GM18519 (cell line): ENCODE data around the gene RTL1.

Source experiments
- ATAC-seq: cut with Tn5 transposase; IDR thresholded peaks from one replicate; pipeline ENCODE4 v1.9.1; 2021; ENCODE audit warnings: mild to moderate bottlenecking, moderate library complexity; ENCODE audit not compliant: unreplicated experiment, low FRiP score

RTL1 gene

GRCh38 chr14:100882991-100883788 lies 20.3 kb downstream of the RTL1 start:
- ATAC-seq, result no peak

- ATAC-seq, result no peak
These were observed 21.2 kb downstream of the RTL1 start for GRCh38 chr14:100882026-100882967.

GRCh38 chr14:100881211-100882025 lies 22.1 kb downstream of the RTL1 start:
- no peak for ATAC-seq

GRCh38 chr14:100880271-100881101 lies 23.0 kb downstream of the RTL1 start:
- no peak for ATAC-seq

DNA sequence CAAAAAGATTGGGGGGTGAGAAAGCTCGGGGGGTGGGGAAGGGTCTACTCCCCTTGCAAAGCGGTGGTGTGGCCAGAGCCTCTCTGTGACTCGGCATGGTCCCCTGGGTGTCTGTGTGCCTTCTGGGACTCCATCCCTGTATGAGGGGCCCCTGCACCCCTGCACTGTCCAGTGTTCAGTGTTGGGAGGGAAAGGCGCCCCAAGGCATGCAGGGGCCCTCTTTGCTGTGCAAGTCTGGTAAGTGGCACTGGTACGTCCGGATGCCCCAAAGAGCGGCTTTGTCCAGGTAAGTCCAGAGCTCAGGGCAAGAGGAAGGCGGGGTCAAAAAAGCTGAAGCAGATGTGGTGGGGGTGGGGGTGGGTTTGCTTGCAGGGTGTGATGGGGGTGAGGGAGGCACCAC lies 23.7 kb downstream of the RTL1 start:
- ATAC-seq, result no peak

- no peak for ATAC-seq
These were observed 24.3 kb downstream of the RTL1 start for GRCh38 chr14:100879194-100879593.

DNA sequence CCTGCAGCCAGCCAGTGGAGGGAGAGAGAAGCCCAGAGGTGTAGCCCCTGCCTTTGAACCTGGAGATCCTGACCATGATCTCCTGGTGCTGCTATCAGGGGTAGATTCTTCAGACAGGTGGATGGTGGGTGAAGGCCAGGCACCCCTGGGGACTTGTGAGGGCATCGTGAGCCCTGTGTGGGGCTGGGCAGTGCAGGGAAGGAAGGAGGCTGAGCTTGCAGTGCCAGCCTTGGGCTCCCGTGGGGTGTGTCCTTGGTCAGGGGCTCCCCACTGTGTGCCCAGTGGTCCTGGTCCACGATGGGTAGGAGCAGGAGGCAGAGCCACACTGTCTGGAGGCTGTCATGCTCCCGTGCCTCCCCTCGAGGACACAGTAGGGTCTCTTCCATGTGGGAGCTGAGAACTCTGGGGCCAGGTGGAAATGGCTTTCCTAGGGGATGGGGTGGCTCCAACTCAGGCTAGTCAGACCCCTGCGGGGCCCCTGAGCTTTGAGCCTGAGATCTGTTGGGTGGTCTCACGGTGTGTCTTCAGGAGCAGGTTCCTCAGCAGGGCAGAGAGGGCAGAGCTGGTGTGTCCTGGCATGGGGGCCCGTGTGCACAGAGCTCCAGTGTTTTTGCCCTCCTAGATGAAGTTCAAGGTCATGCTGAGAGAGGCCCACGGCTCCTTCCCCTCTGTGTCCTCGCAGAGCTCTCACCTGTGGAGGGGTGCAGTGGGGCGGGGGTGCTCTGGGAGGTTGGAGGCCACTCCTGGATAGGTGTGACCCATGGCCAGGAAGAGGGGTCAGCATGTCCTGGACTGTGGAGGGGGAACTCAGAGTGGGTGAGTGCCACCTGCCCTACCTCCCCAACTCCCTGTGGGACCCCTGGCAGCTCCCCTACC lies 25.0 kb downstream of the RTL1 start:
- ATAC-seq, result no peak

- no peak for ATAC-seq
These were observed 27.5 kb downstream of the RTL1 start for GRCh38 chr14:100875861-100876590.

DNA sequence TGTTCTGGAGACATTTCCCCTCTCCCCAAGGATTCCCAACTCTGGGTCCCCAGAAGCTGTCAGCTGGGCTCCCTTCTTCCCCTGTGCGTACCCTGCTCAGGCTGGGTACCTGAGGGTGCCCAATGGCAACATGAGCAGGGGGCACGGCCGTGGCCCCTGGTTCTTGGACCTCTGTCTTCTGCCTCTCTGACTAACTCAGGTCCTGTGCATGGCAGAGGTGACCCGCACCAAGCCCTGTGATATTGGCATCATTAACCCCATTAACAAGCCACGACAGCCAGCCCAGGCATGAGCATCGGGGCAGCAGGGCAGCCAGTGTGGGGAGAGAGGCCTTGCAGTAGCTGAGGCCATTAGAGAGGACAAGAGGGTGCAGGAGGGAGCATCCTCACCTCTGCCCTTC lies 28.4 kb downstream of the RTL1 start:
- no peak for ATAC-seq

GRCh38 chr14:100874411-100875091 lies 29.0 kb downstream of the RTL1 start:
- no peak for ATAC-seq

- no peak for ATAC-seq
These were observed 29.5 kb downstream of the RTL1 start for GRCh38 chr14:100874051-100874410.

DNA sequence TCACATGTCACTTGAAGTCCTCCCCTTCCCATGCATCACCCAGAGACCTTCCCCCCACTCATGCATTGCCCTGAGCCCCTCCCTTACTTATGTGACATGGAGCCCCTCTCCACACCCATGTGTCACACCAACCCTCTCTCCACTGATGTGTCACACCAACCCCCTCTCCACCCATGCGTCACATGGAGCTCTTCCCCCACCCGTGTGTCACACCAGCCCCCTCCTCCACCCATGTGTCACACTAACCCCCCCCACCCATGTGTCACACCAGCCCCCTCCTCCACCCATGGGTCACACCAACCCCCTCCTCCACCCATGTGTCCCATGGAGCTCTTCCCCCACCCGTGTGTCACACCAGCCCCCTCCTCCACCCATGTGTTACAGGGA lies 30.4 kb downstream of the RTL1 start:
- no peak for ATAC-seq

- ATAC-seq, result no peak
These were observed 31.0 kb downstream of the RTL1 start for GRCh38 chr14:100872259-100873095.

DNA sequence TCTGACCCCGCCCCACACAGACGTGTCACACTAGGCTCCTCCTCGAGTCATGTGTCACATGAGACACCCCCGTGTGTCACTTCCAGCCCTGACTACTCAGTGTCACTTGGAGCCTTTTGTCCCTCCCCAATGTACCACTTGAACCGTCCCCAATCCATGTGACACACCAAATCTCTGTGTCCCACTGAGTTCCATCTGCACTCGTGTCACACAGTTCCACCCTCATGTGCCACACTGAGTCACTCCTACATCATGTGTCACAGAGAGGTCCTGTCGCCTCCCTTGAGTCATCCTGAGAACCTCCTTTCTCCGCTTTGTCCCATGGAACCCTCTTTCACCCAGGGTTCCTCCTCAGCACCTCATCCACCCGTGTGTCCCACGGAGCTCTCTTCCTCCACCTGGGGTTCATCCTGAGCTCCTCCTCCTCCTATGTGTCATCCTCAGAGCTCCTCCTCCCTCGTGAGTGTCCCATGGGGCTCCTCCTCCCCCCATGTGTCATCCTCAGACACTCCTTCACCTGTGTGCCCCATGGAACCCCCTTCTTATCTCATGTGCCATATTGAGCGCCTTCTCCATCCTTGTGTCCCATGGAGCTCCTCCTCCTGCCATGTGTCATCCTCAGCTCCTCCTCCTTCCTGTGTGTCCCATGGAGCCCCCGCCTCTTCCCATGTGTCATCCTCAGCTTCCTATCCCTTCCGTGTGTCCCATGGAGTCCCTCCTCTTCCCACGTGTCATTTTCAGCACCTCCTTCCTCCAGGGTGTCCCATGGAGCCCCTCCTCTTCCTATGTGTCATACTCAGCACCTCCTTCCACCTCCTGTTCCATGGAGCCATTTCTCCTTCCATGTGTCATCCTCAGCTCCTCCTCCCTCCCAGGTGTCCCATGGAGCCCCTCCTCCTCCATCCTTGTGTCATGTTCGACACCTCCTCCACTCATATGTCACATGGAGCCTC lies 32.0 kb downstream of the RTL1 start:
- no peak for ATAC-seq

DNA sequence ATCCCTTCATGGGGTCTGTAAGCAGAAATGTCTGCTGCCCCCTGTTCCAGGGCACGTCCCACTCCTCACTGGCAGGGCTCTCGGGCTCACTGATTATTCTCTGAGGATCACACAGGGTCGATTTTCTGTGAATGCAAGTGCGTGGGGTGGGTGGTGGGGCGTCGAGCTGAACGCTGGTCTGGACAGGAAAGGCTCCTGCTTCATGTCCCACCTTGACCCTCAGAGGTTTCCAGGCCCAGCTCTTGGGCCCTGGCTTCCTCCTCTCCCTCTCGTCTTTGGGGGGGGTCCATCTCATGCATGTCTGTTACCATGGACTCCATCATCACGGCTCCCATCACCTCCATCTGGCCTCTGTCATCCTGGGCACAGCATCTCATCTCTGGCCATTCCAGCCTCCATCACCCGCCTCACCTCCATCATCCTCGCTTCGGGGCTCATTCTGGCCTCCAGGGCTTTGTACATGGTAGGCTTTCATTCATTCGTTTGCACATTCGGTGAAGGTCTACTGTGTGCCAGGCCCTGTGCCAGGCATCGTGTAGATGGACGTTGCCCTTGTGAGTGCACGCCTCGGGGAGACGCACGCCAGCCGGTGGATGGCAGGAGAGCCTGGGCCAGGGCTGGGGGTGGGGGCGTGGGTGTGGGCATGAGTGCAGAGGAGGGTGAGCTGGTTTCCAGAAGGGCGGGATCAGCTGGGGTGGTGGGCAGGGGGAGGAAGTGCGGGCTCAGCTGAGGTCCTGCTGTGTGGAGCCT lies 34.7 kb downstream of the RTL1 start:
- no peak for ATAC-seq
